K562 (cell line): ENCODE results near the gene PRR14. TPM values are rescaled to one million over a fixed set of nuclear protein-coding genes. Genes with fewer than 3 reads are reported as not detected.

Experiments
- ATF4 ChIP-seq: fragments of 450-650 bp; formaldehyde crosslinking; IDR thresholded peaks from 2 replicates; pipeline ENCODE4 v1.4.0; 2022; ENCODE audit warnings: mild to moderate bottlenecking, moderate library complexity
- CHD2 ChIP-seq: IDR thresholded peaks from 2 replicates; pipeline ENCODE4 v1.6.1; 2011; ENCODE audit warnings: low read depth, low read length
- E2F6 ChIP-seq, 2 experiments: IDR thresholded peaks; 2 replicates each; pipeline ENCODE4 v1.6.1; 2011; ENCODE audit warnings: borderline replicate concordance in 1 of 2, control low read depth in 1 of 2, low read depth in 1 of 2, low read length in 1 of 2, mild to moderate bottlenecking in 1 of 2, mixed read lengths in 1 of 2, moderate library complexity in 1 of 2; ENCODE audit not compliant: insufficient read depth in 1 of 2, insufficient read length in 1 of 2, poor library complexity in 1 of 2, severe bottlenecking in 1 of 2; ENCODE audit errors: extremely low read depth in 1 of 2
- ETV6 ChIP-seq, 3 experiments: fragments of 150-350 bp in 1 of 3; sonication (generic) in 1 of 3; formaldehyde crosslinking in 1 of 3; IDR thresholded peaks; 2 replicates each; pipeline versions ENCODE4 v1.6.1 to v1.8.0; 2014 to 2022; ENCODE audit warnings: borderline replicate concordance in 2 of 3, low read depth in 2 of 3, antibody characterized with exemption in 1 of 3, low read length in 1 of 3, mild to moderate bottlenecking in 1 of 3, missing genetic modification reagents in 1 of 3
- GMEB1 ChIP-seq: fragments of 250-450 bp; sonication (Bioruptor Pico); IDR thresholded peaks from 2 replicates; pipeline ENCODE4 v1.4.0; 2020; ENCODE audit warnings: mild to moderate bottlenecking
- HNRNPH1 ChIP-seq: fragments of 200-400 bp; formaldehyde crosslinking; optimal IDR thresholded peaks from 2 replicates; pipeline ENCODE3; 2017; ENCODE audit warnings: low read depth, mild to moderate bottlenecking, low read length, moderate library complexity
- IRF2 ChIP-seq: sonication (generic); formaldehyde crosslinking; IDR thresholded peaks from 2 replicates; pipeline ENCODE4 v1.8.1; 2022; ENCODE audit warnings: mild to moderate bottlenecking, missing genetic modification reagents
- MTA2 ChIP-seq: fragments of 450-650 bp; IDR thresholded peaks from 2 replicates; pipeline ENCODE4 v1.6.1; 2016; ENCODE audit warnings: low read depth
- MYBL2 ChIP-seq, 2 experiments: fragments of 450-650 bp in 1 of 2; sonication (generic) in 1 of 2; formaldehyde crosslinking in 1 of 2; IDR thresholded peaks; 2 replicates each; pipeline versions ENCODE4 v1.6.1 to v1.8.1; 2017 to 2022; ENCODE audit warnings: borderline replicate concordance in 1 of 2, inconsistent platforms in 1 of 2, low read depth in 1 of 2, mild to moderate bottlenecking in 1 of 2, missing genetic modification reagents in 1 of 2, moderate library complexity in 1 of 2
- MYNN ChIP-seq, 2 experiments: sonication (generic); formaldehyde crosslinking in 1 of 2; IDR thresholded peaks; 2 replicates each; pipeline versions ENCODE4 v1.5.0 to v1.6.1; 2016 to 2020; ENCODE audit warnings: antibody characterized with exemption in 1 of 2, missing genetic modification reagents in 1 of 2
- POU5F1 ChIP-seq: fragments of 150-350 bp; IDR thresholded peaks from 2 replicates; pipeline ENCODE4 v1.6.1; 2014; ENCODE audit warnings: borderline replicate concordance, low read length, low read depth, mild to moderate bottlenecking; ENCODE audit not compliant: partially characterized antibody
- RAD51 ChIP-seq: fragments of 450-650 bp; IDR thresholded peaks from 2 replicates; pipeline ENCODE4 v1.7.1; 2016; ENCODE audit warnings: low read depth, mild to moderate bottlenecking, borderline replicate concordance
- RBBP5 ChIP-seq: fragments of 200-600 bp; sonication (generic); IDR thresholded peaks from 2 replicates; pipeline ENCODE4 v1.6.1; 2012; ENCODE audit warnings: borderline replicate concordance, mild to moderate bottlenecking, low read length, control low read depth, inconsistent platforms; ENCODE audit not compliant: insufficient read depth, poor library complexity, severe bottlenecking
- RBM39 ChIP-seq: fragments of 200-400 bp; formaldehyde crosslinking; optimal IDR thresholded peaks from 2 replicates; pipeline ENCODE3; 2018; ENCODE audit warnings: low read depth, low read length
- SLC30A9 ChIP-seq: fragments of 250-450 bp; sonication (Bioruptor Pico); IDR thresholded peaks from 2 replicates; pipeline ENCODE4 v1.8.0; 2022; ENCODE audit warnings: mild to moderate bottlenecking, moderate library complexity
- SMAD2 ChIP-seq: fragments of 150-350 bp; IDR thresholded peaks from 2 replicates; pipeline ENCODE4 v1.6.1; 2014; ENCODE audit warnings: low read depth, mild to moderate bottlenecking, low read length
- SMARCC2 ChIP-seq: fragments of 450-650 bp; IDR thresholded peaks from 2 replicates; pipeline ENCODE4 v1.6.1; 2017; ENCODE audit warnings: antibody characterized with exemption, moderate library complexity, mild to moderate bottlenecking, low read depth
- SNRNP70 ChIP-seq: fragments of 200-400 bp; formaldehyde crosslinking; optimal IDR thresholded peaks from 2 replicates; pipeline ENCODE3; 2017; ENCODE audit warnings: low read depth, low read length
- TRIM24 ChIP-seq, 2 experiments: fragments of 450-650 bp; IDR thresholded peaks; 2 replicates each; pipeline ENCODE4 v1.6.1; 2016
- ZNF551 ChIP-seq: fragments of 250-450 bp; sonication (Bioruptor Pico); IDR thresholded peaks from 2 replicates; pipeline ENCODE4 v1.5.0; 2021; ENCODE audit warnings: mild to moderate bottlenecking, moderate library complexity
- ZNF655 ChIP-seq: fragments of 250-450 bp; sonication (Bioruptor Pico); IDR thresholded peaks from 2 replicates; pipeline ENCODE4 v1.5.0; 2021
- polyA plus RNA-seq, 8 experiments: library from polyadenylated mRNA; depleted of rRNA in 4 of 8; stranded (reverse) in 5 of 8; unstranded in 3 of 8; fragments of >200 nt; fragmentation: Nextera tagmentation in 2 of 8; fragmentation: Illumina TruSeq in 1 of 8; extraction: Ambion mirVana in 2 of 8; extraction: Trizol in 1 of 8; gene quantifications; 2 replicates each; pipeline versions ENCODE4 v1.2.1 to v1.2.3, GENCODE V29; 2011 to 2014; ENCODE audit warnings: inconsistent platforms in 1 of 8, missing spikeins in 1 of 8
- total RNA-seq, 7 experiments: library from RNA; depleted of rRNA in 6 of 7; stranded (reverse); fragments of >200 nt in 6 of 7; fragmentation: Illumina TruSeq in 2 of 7; extraction: Trizol in 2 of 7; gene quantifications; 2 replicates each; pipeline versions ENCODE4 v1.2.1 to v1.2.3, GENCODE V29; 2011 to 2021; ENCODE audit warnings: low replicate concordance in 1 of 7

The PRR14 gene
- total and polyA plus RNA-seq, 9 of the 15 experiments (the other 6 are each of a cell fraction or from before 2014, with no cell fraction given), result 2.2 to 63.1 (median 11.5) TPM

- peak; percentile 42; the same call in 1 of the 2 replicates for TF ChIP-seq MYNN (IDR thresholded peaks at IDR 0.05)
- TF ChIP-seq MYNN (CRISPR knock-in tag; IDR thresholded peaks at IDR 0.05), result no peak
- no peak for TF ChIP-seq GMEB1
- TF ChIP-seq RBM39, result peak; percentile 77
- no peak for TF ChIP-seq MYBL2 (IDR thresholded peaks at IDR 0.05; ENCODE audit: low read depth)
- TF ChIP-seq MYBL2 (CRISPR knock-in tag; IDR thresholded peaks at IDR 0.05; ENCODE audit: borderline replicate concordance), result no peak
- no peak for TF ChIP-seq ATF4 (CRISPR knock-in tag)
- no peak for TF ChIP-seq RAD51
- TF ChIP-seq ETV6 (IDR thresholded peaks at IDR 0.05; ENCODE audit: borderline replicate concordance in 1 of 2, low read depth in 2 of 2, low read length in 1 of 2), result no peak
- TF ChIP-seq ETV6 (CRISPR knock-in tag; IDR thresholded peaks at IDR 0.05; ENCODE audit: borderline replicate concordance), result no peak
- no peak for TF ChIP-seq ZNF655 (CRISPR knock-in tag)
- no peak for TF ChIP-seq SMAD2
- no peak for TF ChIP-seq SNRNP70
- TF ChIP-seq TRIM24 (IDR thresholded peaks at IDR 0.05), result peak in 1 of 2 experiments; percentile 31; a peak in 1 of 4 replicates
- TF ChIP-seq SLC30A9 (CRISPR knock-in tag), result no peak
- TF ChIP-seq POU5F1, result no peak
- no peak for TF ChIP-seq MTA2
- peak; percentile 71 for TF ChIP-seq RBBP5
- TF ChIP-seq E2F6 (IDR thresholded peaks at IDR 0.05; ENCODE audit: borderline replicate concordance in 1 of 2, extremely low read depth in 1 of 2, insufficient read depth in 1 of 2, insufficient read length in 1 of 2, low read depth in 1 of 2, low read length in 1 of 2, poor library complexity in 1 of 2, severe bottlenecking in 1 of 2), result peak; percentile 42 to 71
- no peak for TF ChIP-seq CHD2
- no peak for TF ChIP-seq ZNF551 (CRISPR knock-in tag)
- peak; percentile 21; the same call in 1 of the 2 replicates for TF ChIP-seq SMARCC2
- no peak for TF ChIP-seq HNRNPH1
- no peak for TF ChIP-seq IRF2 (CRISPR knock-in tag)
Observed at GRCh38 chr16:30651124-30652004, 604 bp downstream of the PRR14 start (continued).
